NCI-H1930 (cell line): Measurements from ENCODE around the gene ZNF287.

Source experiments
- DNase-seq, 2 experiments: peaks; one replicate each; lab custom pipeline; 2025; lab: John Stamatoyannopoulos, UW

The ZNF287 gene

DNA sequence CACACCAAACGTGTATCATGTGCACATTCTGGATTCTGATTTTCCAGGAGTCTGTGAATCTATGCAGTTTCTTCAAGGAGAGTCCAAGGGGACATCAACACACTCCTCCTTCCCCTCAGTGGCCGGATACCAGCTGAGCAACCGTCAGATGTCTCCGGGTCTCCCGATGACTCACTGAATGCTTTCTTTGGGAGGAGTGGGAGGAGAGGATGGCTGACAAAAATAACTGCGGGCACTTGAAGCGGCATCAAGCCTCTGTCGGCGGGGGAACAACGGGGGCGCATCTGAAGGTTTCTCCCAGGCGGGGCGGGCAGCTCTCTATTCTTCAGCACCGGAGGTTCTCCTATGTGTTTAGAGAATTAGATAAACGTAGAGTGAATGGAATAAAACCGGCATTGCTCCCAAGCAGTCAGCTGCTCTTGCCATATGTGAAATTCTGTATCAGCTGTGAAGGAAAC is 52.4 kb downstream of the ZNF287 start:
- no peak for DNase-seq

DNA sequence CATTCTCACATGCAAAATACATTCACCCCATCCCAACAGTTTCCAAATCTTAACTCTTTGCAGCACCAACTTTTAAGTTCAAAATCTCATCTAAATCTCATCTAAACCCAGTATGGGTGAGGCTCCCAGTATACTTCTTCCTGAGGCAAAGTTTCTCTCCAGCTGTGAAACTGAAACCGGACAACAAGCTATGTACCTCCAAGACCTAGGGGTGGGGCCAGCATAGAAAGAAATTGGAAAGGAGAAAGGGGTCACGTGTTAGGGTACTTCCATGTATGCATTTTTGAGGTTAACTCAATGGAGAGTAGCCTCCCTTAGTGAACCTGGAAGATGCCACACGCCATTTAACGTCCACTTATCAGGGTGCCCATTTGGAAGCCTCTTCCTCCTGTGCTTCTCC is 53.1 kb downstream of the ZNF287 start:
- no peak for DNase-seq

DNA sequence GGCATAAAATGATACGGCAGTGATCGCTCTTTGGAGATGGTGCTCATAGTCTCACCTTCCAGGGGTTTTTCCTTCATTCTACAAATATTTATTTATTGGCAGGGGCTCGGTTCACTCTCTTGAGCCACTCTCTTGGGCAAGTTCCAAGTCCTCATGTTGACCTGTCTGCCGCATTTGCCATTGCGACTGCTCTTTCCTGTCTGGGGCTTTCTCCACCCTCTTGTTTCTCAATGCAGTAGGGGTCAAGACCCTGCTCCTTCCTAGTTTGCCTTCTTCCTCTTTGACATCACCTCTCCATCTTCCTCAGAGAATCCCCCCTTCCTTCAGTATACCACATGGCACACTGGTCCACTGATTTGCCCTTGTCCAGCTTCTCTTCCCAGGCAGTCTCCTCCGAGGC is 55.1 kb downstream of the ZNF287 start:
- no peak for DNase-seq

DNA sequence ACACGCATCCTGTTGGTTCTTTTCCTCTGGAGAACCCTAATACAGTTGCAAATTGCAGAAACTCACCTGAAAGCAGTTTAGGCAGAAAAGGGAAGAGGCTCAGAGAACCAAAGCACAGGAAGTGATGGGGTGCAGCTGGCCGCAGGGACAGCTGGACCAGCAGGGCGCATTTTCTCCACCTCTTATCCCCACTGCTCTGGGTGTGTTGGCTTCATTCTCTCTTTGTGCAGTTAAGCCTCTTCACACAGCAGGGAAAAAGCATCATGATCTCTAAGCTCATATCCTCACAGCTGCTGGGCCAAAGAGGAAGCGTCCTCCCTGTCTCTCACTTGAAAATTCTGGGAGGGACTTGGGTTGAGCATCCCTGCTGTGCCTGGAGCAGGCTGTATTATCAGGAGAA is 57.0 kb downstream of the ZNF287 start:
- no peak for DNase-seq

DNA sequence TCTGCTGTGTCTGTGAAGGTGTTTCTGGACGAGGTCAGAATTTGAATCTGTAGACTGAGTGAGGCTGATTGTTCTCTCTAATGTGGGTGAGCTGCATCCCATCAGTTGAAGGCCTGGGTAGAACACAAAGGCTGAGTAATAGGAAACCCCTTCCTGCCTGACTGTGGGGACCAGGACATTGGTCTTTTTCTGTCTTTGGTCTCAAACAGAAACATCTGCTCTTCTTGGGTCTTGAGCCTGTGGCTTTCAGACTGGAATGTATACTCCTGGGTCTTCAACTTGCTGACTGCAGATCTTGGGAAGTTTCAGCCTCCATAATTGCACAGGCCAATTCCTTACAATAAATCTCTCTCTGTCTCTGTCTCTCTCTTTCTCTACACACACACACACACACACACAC is 57.4 kb downstream of the ZNF287 start:
- no peak for DNase-seq

DNA sequence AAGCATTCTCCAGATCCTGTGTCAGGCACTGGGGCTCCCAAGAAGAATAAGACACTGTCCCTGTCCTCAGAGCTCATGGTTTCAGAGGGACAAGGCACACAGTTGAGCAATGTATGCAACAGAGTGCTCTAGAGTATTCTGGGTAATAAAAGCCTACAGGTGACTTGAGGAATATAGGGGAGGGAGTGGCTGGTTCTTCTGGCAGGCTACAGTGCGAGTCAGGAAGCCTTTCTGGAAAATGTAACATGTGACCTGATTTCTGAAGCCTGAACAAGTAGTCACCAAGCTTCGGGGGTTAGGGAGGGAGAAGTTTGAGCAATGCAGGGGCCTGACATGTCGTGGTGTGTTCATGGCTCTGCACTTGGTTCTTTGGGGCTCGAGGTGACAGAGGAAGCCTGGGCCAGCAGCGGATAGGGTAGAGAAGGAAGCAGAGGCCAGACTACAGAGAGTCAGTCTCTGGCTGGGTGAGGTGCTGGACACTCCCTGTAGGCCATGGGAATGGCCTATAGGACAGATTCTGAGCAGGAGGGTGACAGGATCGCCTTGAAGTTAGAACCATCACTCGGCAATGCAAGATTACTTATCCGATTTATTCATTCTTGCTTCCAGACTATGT is 61.0 kb downstream of the ZNF287 start:
- DNase-seq: no peak

DNA sequence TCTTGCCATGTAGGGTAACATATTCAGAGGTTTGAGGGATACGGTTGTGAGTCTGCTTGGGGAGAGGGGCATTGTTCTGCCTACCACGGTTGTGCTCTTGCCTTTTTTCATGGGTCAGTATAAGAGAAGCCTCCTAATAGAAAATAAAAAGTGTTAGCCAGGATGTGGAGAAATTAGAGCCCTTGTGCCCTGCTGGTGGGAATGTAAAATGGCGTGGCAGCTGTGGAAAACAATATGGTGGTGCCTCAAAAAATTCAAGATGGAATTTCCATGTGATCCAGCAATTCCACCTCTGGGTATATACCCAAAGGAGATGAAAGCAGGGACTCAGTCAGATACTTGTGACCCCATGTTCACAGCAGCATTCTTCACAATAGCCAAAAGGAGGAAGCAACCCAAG is 62.8 kb downstream of the ZNF287 start:
- DNase-seq: no peak

DNA sequence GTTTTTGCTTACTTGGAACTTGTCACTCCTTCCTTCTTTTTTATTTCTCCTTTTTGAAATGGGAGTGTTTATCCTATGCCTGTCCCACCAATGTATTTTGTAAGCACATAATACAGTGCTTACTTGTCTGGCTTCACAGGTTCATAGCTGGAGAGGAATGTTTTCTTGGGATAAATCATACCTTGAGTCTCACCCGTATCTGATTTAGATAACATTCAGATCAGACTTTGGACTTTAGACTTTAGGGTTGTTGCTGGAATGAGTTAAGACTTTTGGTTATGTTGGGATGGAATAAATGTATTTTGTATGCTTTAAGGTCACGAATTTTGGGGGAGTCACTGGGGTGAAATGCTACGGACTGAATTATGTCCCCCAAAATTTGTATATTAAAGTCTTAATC is 64.0 kb downstream of the ZNF287 start:
- DNase-seq: no peak
